ENCODE results near the gene DDB1.

- TF ChIP-seq GATA3 (IDR thresholded peaks at IDR 0.05; ENCODE audit: low read depth, low read length) (no peak), GATA2 (IDR thresholded peaks at IDR 0.05; ENCODE audit: low read depth, low read length) (no peak)
These were observed 17.4 kb upstream of the DDB1 start for GRCh38 chr11:61350336-61350735.
